IPS-NIHi7 (cell line): ENCODE data around the gene TENM3.

Source experiments
- DNase-seq: peaks from one replicate; pipeline ENCODE4 v3.0.0; 2012; ENCODE audit warnings: mixed read lengths; ENCODE audit errors: extremely low spot score

TENM3 gene

DNA sequence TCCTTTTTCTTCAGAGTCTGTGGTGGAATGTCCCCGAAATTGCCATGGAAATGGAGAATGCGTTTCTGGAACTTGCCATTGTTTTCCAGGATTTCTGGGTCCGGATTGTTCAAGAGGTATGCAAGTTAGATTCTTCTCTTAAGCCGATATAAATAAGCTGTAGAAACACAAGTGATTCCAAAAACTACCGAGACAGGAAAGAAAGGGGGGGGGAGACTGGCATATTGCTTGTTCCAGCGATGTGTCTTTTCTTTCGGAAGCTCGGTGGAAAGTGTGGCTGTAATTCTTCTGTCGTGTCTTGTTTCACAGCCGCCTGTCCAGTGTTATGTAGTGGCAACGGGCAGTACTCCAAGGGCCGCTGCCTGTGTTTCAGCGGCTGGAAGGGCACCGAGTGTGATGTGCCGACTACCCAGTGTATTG is 437.0 kb downstream of the TENM3 start:
- no peak for DNase-seq

DNA sequence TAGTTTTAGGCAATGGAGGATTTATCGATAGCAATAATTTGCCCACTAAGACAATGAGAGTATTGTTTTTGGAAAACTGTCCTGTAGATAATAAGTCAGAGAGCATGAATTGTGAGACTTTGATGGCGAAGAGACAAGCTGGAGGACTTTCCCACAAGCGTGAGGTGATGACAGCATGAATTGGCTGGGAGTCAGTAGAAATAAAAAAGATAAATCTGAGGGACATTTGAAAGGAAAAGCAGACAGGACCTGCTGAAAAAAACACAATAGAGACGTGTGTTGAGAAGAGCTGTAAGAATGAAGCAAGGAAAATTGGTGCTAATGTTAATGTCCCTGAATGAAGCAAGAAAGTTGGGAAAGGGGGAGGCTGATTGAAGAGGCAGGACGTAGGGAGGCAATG is 440.5 kb downstream of the TENM3 start:
- no peak for DNase-seq

DNA sequence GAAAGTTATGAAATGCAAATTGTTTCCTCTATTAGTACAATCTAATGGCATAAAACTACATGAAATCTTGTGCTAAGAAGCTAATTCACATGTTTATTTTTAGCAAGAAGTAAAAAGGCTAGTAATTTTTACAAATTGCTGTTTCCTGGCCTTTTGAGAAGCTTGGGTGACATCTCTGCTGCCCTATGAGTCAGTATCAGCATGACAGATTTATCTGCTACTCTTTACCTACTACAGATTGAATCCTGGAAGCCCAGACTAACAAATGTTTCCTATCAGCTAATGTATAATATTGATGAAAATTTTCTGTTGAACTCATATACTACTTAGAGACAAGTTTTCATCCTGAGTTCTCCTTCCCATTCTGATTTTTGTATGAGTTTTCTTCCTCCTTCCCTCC is 441.6 kb downstream of the TENM3 start:
- DNase-seq: no peak

DNA sequence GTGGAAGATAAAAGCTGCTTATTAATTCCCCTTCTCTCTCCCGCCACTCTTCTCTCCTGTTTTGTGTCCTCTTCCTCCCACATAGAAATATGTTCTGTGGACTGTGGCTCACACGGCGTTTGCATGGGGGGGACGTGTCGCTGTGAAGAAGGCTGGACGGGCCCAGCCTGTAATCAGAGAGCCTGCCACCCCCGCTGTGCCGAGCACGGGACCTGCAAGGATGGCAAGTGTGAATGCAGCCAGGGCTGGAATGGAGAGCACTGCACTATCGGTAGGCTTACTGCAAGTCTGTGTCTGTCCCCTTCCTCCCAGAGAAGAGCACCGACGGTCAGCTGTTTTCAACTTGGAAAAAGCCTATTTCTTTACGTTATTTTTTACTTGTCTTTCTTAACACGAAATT is 444.9 kb downstream of the TENM3 start:
- peak; percentile 29 for DNase-seq

DNA sequence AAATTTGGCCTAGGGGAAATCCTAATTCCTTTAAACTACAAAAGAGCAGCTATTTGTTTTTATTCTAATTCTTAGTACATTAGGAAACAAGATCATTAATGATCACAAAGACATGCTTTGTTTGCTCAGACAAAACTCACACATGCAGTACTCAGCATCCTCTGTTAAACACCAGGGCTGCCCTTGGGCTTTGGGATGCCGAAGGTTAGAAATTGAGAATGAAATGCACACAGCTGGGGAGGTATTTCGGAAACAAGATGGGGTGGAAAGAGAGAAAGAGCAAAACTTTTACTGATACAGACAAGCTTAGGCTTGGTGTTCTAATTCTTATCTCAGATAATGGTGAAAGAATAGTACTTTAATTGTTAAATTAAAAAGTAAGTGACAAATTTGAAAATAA is 451.3 kb downstream of the TENM3 start:
- no peak for DNase-seq

DNA sequence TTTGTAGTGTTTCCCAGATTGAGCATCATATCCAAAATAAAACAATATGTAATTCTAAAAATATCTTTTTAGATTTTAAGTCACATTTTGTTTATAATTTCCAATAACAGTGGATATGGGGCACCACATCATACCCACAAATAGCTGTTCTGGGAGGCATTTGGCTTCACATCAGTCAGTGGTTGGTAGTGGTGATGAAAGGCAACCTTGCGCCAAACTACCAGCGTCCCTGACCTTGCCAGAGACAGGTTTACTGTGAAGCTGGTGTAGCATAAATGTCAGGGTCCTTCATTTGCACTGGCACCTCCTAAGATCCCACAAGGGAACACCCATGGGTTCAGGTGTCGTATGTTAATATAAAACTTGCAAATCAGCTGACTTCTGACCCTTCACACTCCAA is 451.8 kb downstream of the TENM3 start:
- DNase-seq: no peak

DNA sequence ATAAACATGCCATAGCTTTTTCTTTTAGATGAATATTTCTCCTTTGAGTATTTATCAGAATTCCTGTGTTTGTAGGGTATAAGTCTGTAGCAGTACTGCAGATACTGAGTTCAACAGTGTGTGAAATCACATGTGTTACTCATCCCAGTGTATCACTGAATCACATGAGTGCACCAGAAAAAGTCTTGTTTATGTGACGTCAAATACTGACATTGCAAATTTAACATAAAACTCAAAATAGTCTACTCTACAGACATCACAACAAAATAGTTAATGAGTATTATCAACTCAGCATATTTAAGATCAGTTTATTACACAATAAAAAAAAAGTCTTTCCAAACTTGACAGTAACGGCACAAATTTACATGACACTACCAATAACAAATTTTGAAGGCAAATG is 452.6 kb downstream of the TENM3 start:
- DNase-seq: no peak

DNA sequence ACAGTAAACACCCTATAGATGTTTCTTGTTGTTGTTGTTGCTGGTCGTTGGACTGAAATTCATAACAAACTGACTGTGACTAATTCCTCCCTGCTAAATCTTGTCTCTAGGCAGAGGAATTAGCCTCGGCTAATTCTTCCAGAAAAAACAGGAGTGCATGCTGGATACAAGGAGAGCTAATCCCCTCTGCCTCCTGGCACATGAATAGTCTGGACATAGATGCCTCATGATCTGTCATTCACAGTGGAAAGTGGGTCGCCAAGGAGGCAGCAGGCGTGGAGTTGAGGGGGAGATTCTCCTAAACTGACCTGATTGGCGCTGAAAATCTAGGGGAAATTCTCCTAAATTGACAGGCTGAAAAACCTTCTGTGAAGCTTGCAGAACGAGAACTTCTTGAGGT is 453.9 kb downstream of the TENM3 start:
- no peak for DNase-seq

DNA sequence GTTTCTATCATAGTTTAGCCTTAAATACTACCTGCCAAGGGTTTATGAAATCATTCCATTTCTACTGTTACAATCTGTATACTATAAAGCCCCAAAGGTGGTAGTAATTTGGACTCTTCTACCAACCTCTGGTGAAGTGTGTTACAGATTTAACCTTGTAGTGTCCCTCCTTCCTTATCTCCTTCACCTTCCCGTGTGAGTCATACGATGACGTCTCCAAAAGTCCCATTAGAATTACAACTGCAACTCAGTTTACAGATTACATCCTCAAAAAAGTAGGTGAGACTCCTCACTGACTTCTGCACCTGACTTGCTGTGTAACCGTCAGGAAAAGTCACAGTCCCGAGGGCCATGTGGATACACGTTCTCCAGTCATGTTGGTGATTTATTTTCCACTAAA is 455.0 kb downstream of the TENM3 start:
- DNase-seq: no peak

DNA sequence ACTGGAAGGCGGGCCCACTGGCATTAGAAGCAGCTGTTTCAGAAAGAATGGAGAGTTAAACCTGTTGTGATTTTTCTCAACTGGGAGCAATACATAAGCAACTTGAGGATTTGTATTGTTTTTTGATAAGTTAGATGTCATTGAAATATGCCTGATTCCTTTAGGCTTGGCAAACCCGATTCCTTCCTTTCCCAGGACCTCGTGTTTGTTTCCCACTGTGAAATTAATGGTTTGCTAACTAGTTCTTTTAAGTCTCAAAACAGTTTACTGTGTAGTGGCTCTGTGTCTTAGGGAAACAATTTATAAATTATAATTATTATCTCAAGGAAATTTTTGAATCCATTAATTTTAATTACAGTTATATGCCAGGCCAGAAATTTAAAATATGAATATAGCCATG is 456.0 kb downstream of the TENM3 start:
- no peak for DNase-seq

DNA sequence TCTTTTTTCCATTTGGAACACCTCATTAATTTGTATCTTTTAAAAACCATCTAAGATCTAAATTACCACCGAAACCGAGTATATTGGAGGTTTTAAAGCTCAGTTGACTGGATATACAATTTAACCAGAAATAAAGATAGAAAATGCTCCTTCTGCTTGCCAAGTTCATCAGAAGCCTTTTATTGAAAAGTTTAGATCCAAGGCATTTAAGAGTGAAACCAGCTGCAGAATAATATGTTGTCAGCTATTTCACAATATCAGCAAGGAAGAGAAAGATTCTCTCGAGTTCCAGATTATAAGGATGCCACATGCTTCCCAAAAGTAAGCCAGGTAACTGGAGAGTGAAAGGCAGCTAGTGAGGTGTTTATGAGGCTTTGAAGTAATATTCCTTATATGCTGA is 456.6 kb downstream of the TENM3 start:
- DNase-seq: no peak

DNA sequence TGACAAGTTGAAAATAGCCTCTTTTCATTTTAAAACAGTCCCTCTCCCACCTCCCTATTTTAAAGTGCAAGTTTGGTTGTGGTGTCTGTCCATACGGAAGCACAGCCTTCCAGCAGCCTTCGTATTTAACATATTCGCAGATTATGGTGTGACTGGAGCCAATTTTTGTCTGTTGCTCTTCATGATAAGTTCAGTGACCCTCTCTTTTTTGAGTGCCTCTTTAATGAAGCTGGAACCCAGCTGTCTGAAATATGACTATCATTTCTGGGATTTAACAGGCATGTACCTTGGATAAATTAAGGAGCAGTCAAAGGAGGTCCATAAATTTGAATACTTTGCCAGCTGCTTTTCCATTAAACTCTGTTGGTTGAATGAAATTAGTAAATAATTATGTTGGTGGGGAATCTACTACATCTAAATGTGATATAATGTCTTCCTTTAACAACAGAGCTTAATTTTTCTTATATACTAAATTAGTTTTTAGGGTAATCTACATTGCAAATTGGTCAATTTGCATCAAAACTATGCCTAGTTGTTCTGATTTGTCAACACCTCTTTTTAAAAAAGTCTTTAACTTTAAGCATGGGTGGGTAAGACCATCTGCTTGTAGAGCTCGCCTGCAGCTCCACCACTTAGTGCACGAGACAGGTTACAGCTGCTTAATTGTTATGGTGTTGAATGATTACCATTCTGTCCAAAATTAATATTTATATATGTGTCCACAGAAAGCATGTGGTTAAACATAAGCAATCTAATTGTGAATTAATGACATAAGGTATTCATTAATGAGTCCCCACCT is 457.4 kb downstream of the TENM3 start:
- DNase-seq: no peak

DNA sequence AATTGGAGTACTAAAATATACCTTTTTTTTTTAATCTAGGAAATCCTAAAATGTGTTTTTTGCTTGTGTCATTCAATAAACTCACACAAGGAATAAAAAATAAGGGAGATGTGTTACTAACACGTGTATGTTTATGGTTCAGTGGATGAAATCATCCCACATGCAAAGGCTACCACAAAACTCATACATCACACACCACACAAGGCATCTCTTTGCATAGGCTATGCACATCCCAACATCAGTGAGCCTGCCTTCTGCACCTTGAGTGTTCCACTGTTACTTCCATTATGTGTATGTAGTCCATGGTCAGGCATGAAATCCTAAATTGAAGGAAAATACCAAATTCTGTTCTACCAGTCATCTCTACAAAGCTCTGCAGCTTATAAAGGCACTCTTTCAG is 460.9 kb downstream of the TENM3 start:
- DNase-seq: no peak

DNA sequence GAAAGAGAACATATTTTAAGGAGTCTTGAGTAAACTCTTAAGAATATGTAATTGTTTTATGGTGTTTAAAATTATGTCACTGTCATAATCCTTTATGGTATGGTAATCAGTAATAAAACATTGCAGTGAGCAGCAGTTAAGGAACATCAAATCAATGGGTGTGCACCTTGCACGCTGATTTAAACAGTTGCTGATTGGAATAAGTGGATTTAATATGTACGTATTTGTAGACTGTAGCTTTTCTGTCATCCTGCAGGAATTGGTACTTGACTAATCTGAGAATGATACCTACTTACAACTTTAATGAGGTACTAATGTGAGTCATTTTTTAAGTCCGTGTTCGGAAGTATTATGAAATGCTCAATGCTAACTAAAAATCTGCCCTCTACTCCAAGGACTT is 461.7 kb downstream of the TENM3 start:
- no peak for DNase-seq

DNA sequence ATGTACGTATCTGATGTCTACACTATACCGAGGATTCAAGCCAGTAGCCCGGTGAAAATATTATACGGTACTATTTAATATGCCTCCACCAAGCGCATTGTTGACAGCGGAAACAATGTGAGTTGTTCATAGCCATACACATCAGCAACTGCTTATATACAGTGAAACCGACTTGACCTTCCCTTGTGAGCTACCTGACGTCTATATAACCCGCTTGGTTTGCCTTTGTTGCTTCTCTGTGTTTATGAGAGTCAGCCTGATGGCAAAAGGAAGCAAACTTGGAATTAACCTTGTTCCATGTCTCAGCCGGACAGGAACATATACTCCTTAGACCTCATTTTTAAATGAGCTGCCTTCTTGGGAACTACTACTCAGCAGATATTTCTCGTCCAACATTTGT is 462.2 kb downstream of the TENM3 start:
- DNase-seq: no peak

DNA sequence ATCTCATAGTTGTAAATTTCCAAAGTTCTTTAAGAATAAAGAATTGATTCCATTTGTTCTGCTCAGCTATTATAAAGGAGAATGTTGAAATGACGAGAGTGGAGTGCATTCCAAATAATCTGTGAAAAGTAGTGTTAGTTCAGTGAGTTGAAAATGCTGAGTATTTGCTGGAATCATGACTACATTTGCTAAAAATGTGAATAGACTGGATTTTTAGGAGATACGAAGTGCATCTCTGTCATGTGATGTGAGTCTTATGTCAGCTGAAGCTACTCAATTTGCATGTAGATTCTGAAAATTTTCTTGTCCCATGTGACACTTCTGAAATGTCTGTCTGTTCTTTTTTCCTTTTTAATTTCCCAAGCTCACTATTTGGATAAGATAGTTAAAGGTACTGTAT is 468.0 kb downstream of the TENM3 start:
- DNase-seq: no peak

DNA sequence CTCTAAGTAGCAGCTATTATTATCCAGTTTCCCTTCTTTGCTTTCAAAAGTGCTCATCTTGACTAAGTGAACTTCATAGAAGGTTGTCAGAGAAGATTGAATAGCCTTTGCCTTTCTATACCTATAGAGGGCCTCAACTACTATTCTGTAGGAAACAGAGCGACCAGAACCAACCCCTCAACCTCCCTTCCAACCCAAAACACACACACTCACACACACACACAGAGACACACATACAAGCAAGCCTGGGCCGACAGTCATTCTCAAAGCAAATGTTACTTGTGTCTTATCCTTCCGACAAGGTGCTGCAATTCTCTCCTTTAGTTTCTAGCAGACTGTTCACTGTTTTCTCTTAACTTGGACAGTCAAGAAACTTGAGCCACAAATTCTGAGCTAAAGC is 472.3 kb downstream of the TENM3 start:
- no peak for DNase-seq

DNA sequence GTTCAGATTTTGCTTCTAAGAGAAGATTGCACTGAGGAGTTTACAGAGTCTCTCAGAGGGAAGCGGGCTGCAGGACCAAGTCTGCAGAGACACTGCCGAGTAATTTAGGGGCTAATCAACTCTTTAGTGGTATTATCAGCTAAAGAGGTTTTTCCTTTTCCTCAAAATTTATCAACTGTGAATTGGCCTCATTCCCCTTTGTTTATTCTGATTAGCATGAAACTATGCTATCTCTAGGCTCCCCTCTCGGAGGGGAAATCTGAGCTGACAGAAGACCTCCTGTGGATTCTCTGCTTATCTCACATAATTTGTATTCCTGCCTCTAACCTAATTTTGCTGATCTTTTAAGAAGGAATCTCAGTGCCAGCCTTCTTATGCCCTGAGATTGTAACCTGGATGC is 473.0 kb downstream of the TENM3 start:
- DNase-seq: peak; percentile 31

DNA sequence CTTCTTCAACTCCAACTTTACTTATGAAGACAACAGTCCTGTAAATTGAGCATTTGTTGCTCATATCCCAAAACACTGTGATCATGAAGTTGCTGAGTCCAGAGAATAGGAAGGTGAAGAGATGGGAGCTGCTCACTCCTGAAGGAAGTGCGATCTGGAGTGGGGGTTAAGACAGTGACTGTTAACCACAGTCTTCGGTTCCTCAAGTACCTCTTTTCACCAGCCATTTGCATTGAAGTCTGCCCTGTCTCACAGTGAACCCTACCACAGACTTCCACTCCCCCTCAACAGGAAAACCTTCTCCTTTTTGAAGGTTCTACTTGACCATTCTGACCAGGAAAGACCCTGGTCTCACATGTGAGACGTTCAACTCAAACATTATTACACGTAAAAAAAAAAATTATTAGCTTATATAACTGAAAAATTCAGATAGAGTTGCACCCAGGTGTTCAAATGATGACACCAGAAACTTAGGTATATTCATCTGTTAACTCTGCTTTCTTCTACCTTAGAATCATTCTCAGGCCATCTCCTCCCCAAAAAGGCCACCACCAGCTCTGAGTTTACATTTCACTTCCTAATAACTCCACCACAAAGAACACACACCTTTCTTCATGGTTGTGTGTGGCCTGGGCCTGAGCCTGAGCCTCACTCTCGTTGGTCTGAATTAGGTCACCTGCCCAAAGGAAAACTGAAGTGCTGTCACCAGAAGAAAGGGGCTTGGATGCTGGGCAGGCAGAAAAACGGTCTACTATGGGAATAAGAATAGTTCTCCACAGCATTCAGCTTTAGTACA is 474.8 kb downstream of the TENM3 start:
- no peak for DNase-seq

DNA sequence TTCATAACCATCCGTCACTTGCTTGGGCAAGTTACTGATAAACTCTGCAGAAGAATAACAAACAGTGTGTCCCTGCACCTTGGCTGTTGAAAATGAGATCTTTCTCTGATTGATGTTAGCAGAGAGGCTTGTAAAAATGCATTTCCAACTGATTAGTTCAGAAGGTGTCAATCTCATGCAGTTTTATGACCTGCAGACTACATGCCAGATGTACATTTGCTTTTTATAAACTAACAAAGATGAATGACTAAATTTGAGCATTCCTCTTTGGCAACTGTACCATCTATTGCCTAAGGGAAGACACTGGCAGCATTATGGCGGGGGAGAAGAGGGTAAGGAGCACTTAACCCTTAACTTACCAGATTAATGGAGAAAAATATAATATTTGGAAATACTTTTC is 481.2 kb downstream of the TENM3 start:
- no peak for DNase-seq

DNA sequence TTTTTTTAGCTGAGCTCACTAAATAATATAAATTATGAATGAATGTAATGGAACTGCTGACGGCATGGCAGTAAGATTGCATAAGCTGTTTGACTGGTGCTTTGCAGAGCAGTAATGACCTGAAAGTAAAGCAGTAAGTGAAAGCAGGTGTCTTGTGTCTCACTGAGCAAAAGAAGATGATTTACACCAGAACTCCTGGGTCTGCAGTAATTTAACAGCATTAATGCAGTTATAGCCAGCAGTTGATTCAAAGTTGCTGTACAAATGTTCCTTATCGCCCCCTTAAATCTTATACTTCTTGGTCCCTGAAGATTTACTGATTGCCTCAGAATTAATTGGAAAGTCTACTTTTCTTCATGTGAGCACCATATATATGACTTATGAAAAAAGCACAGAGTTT is 486.3 kb downstream of the TENM3 start:
- DNase-seq: no peak

DNA sequence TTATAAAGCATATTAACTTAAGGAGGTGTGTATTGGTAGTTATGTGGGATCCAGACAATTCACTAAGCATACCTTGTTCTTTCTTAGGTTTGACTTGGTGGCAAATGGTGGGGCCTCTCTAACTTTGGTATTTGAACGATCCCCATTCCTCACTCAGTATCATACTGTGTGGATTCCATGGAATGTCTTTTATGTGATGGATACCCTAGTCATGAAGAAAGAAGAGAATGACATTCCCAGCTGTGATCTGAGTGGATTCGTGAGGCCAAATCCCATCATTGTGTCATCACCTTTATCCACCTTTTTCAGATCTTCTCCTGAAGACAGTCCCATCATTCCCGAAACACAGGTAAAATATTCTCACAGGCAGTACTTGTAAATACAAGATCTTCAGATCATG is 487.6 kb downstream of the TENM3 start:
- no peak for DNase-seq

DNA sequence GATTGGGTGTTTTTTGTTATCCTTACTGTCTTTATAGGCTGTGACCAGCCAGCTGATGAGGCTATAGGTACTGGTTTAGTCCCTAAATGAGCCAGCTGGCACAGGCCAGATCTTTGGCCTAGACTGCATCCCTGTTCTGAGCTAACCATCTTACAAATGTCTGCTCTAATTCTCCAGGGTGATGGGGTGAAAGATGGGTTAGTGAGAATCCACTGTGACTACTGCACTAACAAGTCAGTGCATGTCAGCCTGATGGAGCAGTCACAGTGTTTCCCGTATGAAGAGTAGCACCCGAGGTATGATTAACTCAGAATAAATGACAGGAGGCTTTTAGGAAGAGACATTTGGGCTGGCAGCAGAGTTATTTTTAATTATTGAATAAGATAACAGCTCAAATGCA is 493.0 kb downstream of the TENM3 start:
- DNase-seq: no peak
